ENCODE results near the gene SORBS2. TPM values are rescaled to one million over a fixed set of nuclear protein-coding genes. Genes with fewer than 3 reads are reported as not detected.

The SORBS2 gene
- total RNA-seq, 8 experiments from 2014 or later: 2.8 to 138 (median 30.0) TPM

DNA sequence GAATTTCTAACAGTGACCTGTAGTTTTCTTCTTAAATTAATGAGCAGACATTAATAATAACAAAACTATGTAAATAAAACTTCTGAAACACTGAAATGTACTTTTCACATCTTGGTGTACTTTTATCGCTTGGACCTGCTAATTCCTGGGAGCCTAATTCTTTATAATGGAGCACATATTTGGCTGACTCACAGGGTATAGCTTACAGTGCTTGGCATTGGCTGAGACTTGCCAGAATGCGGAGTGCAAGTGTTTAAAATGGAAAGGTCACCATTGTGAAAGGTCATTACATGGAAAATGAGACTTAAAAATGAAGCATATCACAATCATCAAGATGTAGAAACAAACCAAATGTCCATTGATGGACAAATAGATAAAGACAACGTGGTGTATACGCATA is 139.4 kb downstream of the SORBS2 start:
- no peak for ATAC-seq (replicated peaks in 6 of 8)

DNA sequence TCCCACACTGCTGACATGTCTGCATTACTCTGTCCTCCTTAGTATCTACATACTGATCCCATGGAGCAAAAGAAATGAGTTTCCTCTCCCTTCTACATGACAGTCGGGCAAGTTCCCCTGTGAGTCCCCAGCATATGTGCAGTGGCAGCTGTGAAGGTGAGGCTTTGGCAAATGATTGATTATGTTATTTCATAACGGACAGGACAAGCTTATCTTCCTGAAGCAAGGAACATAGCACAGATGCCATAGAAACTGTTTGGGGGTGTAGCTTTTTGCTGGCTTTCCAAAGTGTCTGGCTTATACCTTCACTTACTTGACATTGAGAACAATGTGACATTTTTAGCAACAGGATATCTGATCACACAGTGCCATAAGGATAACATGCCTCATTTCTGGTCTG is 139.8 kb downstream of the SORBS2 start:
- Histone ChIP-seq H3K4me3 (no peak overlapping the region), H3K27ac (no peak overlapping the region), H3K4me1 (replicated peaks in 1 of 2) (no peaks in the 10 kb centered on the region)
- 0 to 100% (median 80%) methylated on average over 1 of the region's 2 CpGs; no CpG with 5 or more reads in 3 of the 10 experiments for WGBS, 10 experiments
- in situ Hi-C loops (cut with MboI; ENCODE audit: low pct_unique_long_range_greater_than_20kb in 2 of 9, low sequenced_read_pairs in 9 of 9, unreplicated experiment in 9 of 9): no loop called here
- no peak for ATAC-seq (replicated peaks in 6 of 8)

More for the DNA sequence above, 139.4 kb downstream of the SORBS2 start:
- H3K4me1 ChIP-seq (replicated peaks in 1 of 2): no peaks in the 10 kb centered on the region
- 0 to 86% (median 71%) methylated on average over 1 to 4 of the region's 4 CpGs; no CpG with 5 or more reads in 1 of the 10 experiments for WGBS, 10 experiments
- H3K27ac ChIP-seq: no peak overlapping the region
- H3K4me3 ChIP-seq: no peak overlapping the region
- in situ Hi-C loops (cut with MboI; ENCODE audit: low pct_unique_long_range_greater_than_20kb in 2 of 9, low sequenced_read_pairs in 9 of 9, unreplicated experiment in 9 of 9): no loop called here

DNA sequence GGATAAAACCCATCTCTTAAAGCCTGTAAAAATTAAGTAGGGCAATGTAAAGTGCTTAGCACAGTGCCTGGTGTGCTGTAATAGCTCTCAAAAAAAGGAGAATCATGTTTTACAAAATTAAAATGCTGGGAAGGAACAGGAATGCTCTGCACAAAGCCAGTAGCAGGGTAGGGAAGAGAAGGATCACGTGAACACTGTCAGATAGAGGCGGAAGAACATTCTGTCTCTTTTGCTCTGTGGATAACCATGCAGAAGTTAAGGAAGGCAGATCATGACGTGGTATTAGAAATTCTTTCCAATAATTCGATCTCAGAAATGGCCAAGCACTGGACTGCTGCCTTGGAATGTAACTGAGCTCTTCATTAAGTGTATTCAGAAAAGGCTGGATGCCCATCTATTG is 140.5 kb downstream of the SORBS2 start:
- no peak overlapping the region for H3K4me3 ChIP-seq
- 38 to 100% (median 80%) methylated on average over 1 to 4 of the region's 4 CpGs; no CpG with 5 or more reads in 1 of the 10 experiments for WGBS, 10 experiments
- ATAC-seq (replicated peaks in 6 of 8): no peak

DNA sequence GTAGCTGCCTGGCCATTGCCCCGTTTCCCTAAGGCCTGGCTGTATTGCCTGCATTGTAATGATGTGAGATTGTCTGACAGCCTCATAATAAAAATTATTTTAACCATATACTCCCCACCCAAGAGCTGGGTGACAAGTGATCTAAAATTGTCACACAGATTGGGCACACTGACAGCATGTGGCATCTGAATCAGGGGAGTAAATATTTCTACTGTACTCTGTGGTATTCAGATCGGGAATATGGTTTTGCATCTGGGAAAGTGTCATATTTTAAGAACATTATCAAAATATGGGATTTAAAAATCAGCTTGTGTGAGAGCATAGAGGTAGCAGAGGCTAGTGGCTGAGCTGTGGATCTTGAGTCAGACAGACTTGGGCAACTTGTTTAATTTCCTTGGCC is 140.9 kb downstream of the SORBS2 start:
- Histone ChIP-seq H3K27ac (no peak overlapping the region), H3K4me3 (no peak overlapping the region), H3K4me1 (replicated peaks in 1 of 2) (no peaks in the 10 kb centered on the region)
- in situ Hi-C loops (cut with MboI; ENCODE audit: low pct_unique_long_range_greater_than_20kb in 2 of 9, low sequenced_read_pairs in 9 of 9, unreplicated experiment in 9 of 9): no loop called here
- WGBS, 10 experiments: 80 to 100% (median 86%) methylated on average over 1 to 2 of the region's 2 CpGs; no CpG with 5 or more reads in 6 of the 10 experiments
- ATAC-seq (replicated peaks in 6 of 8): no peak

More for the DNA sequence above, 140.5 kb downstream of the SORBS2 start:
- no peak overlapping the region for H3K27ac ChIP-seq
- H3K4me1 ChIP-seq (replicated peaks in 1 of 2): no peaks in the 10 kb centered on the region
- in situ Hi-C loops (cut with MboI; ENCODE audit: low pct_unique_long_range_greater_than_20kb in 2 of 9, low sequenced_read_pairs in 9 of 9, unreplicated experiment in 9 of 9): no loop called here

DNA sequence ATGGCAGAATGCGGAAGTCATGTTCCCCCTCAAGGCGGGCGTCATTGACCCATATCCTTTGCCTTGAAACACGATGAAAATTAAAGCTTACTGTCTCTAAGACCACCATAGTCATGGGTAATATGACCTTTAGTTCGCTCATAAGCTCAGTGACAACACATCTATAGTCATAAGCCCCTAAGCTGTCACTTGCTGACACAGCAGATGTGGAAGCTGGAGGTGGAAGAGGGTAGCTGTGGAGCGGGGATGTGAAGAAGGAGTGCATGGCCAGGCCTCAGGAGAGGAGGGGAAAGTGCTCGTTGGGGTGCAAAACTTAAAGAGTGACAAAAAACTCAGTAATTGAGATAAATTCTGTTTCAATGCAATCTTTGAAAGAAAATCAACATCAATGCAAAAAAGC is 142.7 kb downstream of the SORBS2 start:
- Histone ChIP-seq H3K27ac (no peak overlapping the region), H3K4me1 (replicated peaks in 1 of 2) (no peaks in the 10 kb centered on the region), H3K4me3 (no peak overlapping the region)
- 21 to 100% (median 75%) methylated on average over 1 to 7 of the region's 7 CpGs; no CpG with 5 or more reads in 1 of the 10 experiments for WGBS, 10 experiments
- in situ Hi-C loops (cut with MboI; ENCODE audit: low pct_unique_long_range_greater_than_20kb in 2 of 9, low sequenced_read_pairs in 9 of 9, unreplicated experiment in 9 of 9): no loop called here
- ATAC-seq (replicated peaks in 6 of 8): no peak

DNA sequence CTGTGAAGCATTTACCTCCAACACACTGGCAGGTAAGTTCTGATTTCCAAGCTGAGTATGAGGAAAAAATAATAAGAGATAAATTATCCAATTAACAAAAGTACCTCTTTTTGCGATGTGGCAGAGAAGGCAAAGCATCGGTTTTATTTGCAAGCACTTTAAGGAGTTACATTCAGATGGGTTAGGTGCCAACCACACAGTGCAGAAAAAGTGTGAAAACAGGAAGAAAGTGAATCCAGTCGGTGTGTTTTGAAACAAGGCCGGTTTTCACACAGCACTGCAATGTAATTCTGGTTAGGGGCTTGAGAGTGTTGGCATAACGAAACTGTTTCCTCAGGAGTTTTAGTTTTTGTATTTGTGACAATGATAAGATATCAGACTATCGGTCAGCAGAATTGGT is 145.8 kb downstream of the SORBS2 start:
- in situ Hi-C loops (cut with MboI; ENCODE audit: low pct_unique_long_range_greater_than_20kb in 2 of 9, low sequenced_read_pairs in 9 of 9, unreplicated experiment in 9 of 9): no loop called here
- 33 to 100% (median 87%) methylated on average over 1 to 6 of the region's 6 CpGs for WGBS, 10 experiments

DNA sequence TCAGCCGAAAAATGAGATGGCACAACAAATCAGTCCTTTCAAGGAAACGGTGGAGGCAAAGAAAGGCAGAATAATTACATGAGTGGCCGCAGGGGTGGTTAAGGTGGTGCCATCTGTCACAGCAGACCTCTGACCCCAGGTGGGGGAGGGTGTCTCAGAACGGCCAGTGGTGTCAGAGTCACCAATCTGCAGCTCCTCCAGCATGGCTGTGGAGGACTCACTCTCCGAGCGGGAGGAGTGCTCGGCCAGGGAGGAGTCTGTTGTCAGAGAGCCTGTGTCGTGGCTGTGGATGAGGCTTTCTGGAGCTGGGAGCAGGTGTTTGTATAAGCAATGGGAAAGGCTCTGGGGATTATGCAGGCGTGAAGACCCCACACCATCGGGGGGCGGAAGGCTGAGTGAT is 146.3 kb downstream of the SORBS2 start:
- in situ Hi-C loops (cut with MboI; ENCODE audit: low pct_unique_long_range_greater_than_20kb in 2 of 9, low sequenced_read_pairs in 9 of 9, unreplicated experiment in 9 of 9): no loop called here
- no peak overlapping the region for H3K4me3 ChIP-seq
- H3K27ac ChIP-seq: no peak overlapping the region
- 36 to 100% (median 74%) methylated on average over 1 to 7 of the region's 11 CpGs; no CpG with 5 or more reads in 1 of the 10 experiments for whole genome bisulfite sequencing, 10 experiments
- no peaks in the 10 kb centered on the region for H3K4me1 ChIP-seq (replicated peaks in 1 of 2)
- ATAC-seq (replicated peaks in 6 of 8): peak in 1 of 8 experiments; percentile 12

More for the DNA sequence above, 145.8 kb downstream of the SORBS2 start:
- Histone ChIP-seq H3K27ac (no peak overlapping the region), H3K4me3 (no peak overlapping the region), H3K4me1 (replicated peaks in 1 of 2) (no peaks in the 10 kb centered on the region)
- no peak for ATAC-seq (replicated peaks in 6 of 8)

DNA sequence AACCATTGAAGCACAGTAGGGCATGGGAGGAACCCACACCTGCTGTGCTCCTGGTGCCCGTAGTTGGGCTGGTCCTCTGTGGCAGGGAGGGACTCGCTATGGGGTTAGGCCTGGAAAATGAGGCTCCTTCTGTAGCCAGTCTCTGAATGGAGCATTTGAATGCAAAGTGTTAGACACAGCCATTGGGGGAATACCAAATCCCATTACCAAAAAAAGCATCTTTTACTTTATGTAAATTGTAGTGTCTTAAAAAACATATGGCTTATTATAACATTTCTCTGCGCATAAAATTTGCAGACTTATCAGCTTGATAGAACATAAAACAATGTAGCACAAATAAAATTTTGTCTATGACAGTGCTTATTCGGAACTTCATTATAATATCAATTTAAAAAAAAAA is 147.5 kb downstream of the SORBS2 start:
- in situ Hi-C loops (cut with MboI; ENCODE audit: low pct_unique_long_range_greater_than_20kb in 2 of 9, low sequenced_read_pairs in 9 of 9, unreplicated experiment in 9 of 9): no loop called here
- Histone ChIP-seq H3K27ac (no peak overlapping the region), H3K4me1 (replicated peaks in 1 of 2) (no peaks in the 10 kb centered on the region), H3K4me3 (no peak overlapping the region)
- 75 to 100% (median 91%) methylated on average over 1 to 4 of the region's 4 CpGs for WGBS, 10 experiments
- no peak for ATAC-seq (replicated peaks in 6 of 8)

DNA sequence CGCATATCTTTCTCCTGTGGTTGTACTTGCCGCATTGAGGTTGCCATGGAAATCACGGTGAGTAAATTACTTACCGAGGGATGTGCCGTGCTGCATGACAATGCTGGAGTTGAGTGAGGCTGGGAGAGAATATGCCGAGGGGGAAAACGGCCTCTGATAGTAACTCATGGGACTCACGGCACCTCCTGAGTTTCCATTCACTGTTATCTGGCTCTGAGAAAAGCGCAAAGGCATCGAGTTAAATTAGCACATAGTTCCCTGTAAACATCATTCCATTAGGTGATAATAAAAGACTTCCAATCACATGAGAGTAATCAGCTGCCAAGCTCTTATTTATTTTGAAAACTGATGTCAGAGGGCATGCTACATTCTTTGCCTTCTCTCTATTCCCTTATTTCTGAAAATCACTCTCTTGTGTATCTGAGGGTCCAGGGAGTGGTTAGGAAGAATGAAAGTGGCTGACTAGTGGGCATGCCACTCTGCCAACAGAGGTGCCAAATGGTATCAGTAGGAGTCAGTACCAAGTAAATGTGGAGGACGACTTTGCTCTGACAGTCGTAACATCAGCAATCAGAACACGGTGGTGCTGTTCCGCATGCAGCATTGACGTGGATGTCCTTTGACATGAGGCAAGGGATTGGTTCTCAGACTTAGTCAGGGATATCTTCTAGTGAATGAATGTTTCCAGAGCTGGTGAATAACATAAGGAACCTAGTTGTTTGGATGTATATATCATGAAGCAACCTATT is 149.8 kb downstream of the SORBS2 start:
- no peak overlapping the region for H3K27ac ChIP-seq
- 35 to 100% (median 88%) methylated on average over 2 to 15 of the region's 15 CpGs for WGBS, 10 experiments
- in situ Hi-C loops (cut with MboI; ENCODE audit: low pct_unique_long_range_greater_than_20kb in 2 of 9, low sequenced_read_pairs in 9 of 9, unreplicated experiment in 9 of 9): no loop called here
- no peak for ATAC-seq (replicated peaks in 6 of 8)
- no peak overlapping the region for H3K4me3 ChIP-seq
- no peaks in the 10 kb centered on the region for H3K4me1 ChIP-seq (replicated peaks in 1 of 2)

DNA sequence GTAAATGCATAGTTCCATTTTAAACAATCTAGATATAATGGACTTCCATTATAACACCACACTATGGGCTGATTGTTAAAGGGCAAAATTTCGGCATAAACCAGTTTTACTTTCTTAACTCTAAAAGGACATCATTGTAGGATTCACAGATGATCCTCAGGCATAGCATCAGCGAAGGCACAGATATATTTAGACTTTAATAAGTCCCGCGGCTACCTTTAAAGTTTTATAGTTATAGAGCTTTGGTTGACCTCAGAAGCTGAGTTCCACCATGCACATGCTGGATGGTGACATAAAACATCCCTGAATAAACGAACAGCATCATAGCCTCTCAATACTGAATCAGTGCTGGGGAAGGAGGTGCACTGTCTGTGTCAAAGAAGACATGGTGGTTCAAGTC is 151.7 kb downstream of the SORBS2 start:
- WGBS, 10 experiments: 33 to 100% (median 80%) methylated on average over 1 to 5 of the region's 5 CpGs

DNA sequence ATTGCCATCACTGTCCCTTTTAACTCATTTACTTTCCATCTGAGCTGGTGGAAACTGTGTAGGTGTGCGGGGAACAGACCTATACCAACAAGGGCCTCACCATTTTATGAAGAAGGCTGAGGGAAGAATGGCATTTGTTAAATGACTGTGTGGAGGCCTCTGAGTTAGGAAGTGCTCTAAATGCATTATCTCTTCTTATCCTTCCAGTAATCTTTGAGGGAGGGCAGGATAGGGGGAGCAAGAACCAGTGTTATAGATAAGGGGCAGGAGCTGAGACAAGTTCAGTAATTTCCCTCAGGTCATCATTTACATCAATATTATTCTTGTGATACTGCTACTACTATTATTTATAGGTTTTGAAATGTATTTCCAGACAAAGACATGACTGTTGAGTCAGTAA is 154.3 kb downstream of the SORBS2 start:
- Histone ChIP-seq H3K4me1 (replicated peaks in 1 of 2) (no peaks in the 10 kb centered on the region), H3K4me3 (no peak overlapping the region), H3K27ac (no peak overlapping the region)
- no peak for ATAC-seq (replicated peaks in 6 of 8)
- in situ Hi-C loops (cut with MboI; ENCODE audit: low pct_unique_long_range_greater_than_20kb in 2 of 9, low sequenced_read_pairs in 9 of 9, unreplicated experiment in 9 of 9): no loop called here
- 67 to 100% (median 100%) methylated on average over 1 of the region's 1 CpG; no CpG with 5 or more reads in 3 of the 10 experiments for WGBS, 10 experiments

More for the DNA sequence above, 151.7 kb downstream of the SORBS2 start:
- Histone ChIP-seq H3K27ac (no peak overlapping the region), H3K4me1 (replicated peaks in 1 of 2) (no peaks in the 10 kb centered on the region), H3K4me3 (no peak overlapping the region)
- in situ Hi-C loops (cut with MboI; ENCODE audit: low pct_unique_long_range_greater_than_20kb in 2 of 9, low sequenced_read_pairs in 9 of 9, unreplicated experiment in 9 of 9): no loop called here
- ATAC-seq (replicated peaks in 6 of 8): no peak

DNA sequence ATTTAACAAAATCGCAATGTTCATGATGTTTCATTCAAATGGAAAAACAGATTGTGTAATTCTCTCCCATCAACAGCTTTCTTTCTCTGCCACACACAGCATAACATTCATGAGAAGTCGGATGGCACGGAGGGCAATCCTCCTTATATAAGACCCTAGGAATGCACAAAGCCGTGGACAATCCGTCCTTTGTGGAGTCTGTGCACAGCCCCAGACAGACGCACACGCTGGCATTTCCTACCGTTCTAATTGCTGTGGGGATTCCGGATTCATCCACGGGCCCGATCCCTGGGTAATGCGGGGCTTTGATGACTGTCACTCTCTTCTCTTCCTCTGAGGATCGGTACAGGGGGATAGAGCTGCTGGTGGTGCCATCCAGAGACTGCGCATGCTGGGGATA is 154.8 kb downstream of the SORBS2 start:
- Histone ChIP-seq H3K4me3 (no peak overlapping the region), H3K4me1 (replicated peaks in 1 of 2) (no peaks in the 10 kb centered on the region), H3K27ac (no peak overlapping the region)
- ATAC-seq (replicated peaks in 6 of 8): peak in 3 of 8 experiments; percentile 24 to 41 (median 27)
- in situ Hi-C loops (cut with MboI; ENCODE audit: low pct_unique_long_range_greater_than_20kb in 2 of 9, low sequenced_read_pairs in 9 of 9, unreplicated experiment in 9 of 9): no loop called here
- 64 to 100% (median 85%) methylated on average over 1 to 12 of the region's 14 CpGs for WGBS, 10 experiments

DNA sequence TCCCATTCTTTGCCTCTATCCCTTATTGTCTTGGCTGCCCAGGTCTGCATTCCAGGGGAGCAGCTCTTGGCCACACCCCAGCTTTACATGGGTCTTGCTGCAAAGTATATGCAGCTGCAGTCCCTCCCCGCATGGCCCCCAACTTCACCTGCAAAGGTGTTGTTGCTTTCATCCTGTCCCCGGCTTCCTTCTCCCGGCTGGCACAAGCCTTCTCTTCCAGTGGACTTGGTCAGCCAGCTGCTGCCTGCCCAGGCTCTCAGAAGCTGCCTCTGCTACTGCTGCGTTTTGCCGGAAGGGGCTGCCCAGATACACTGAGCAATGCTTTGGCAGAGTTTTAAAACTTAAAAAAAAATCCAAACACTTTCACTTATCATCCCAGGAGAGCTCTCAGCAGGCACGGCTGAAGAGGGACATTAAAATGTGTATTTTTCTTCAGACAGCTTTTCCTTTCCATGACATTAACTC is 155.5 kb downstream of the SORBS2 start:
- peak in 4 of 8 experiments; percentile 53 to 89 (median 81) for ATAC-seq (replicated peaks in 6 of 8)
- Histone ChIP-seq H3K4me3 (no peak overlapping the region), H3K27ac (no peak overlapping the region), H3K4me1 (replicated peaks in 1 of 2) (peaks cover 2 to 7% of the 10 kb centered on the region in 2 donors)
- 17 to 80% (median 47%) methylated on average over 1 to 6 of the region's 6 CpGs; no CpG with 5 or more reads in 2 of the 10 experiments for WGBS, 10 experiments
- in situ Hi-C loops (cut with MboI; ENCODE audit: low pct_unique_long_range_greater_than_20kb in 2 of 9, low sequenced_read_pairs in 9 of 9, unreplicated experiment in 9 of 9): no loop called here
